HepG2 (cell line): ENCODE results near the gene ZNF155. TPM values are rescaled to one million over a fixed set of nuclear protein-coding genes. Genes with fewer than 3 reads are reported as not detected.

Source experiments
- ATAC-seq: fragments of 200-7000 bp; cut with Tn5 transposase; 3 replicates; pipeline ENCODE4 v1.9.1; 2020; ENCODE audit warnings: mild to moderate bottlenecking, moderate library complexity
- BruUV-seq: library from RNA; stranded (reverse); fragments of 400-500 nt; replicated peaks from 2 replicates; lab custom pipeline; 2021; lab: Mats Ljungman, UMichigan
- CTCF ChIA-PET: fragments of 300-600 bp; formaldehyde crosslinking; extraction: SDS; loops from one replicate; lab custom pipeline; 2021; ENCODE audit warnings: low total read pairs, inconsistent platforms, low intra/inter-chr PET ratio; lab: Yijun Ruan, JAX
- POLR2A ChIA-PET: fragments of 350-600 bp; sonication (Branson Sonifier 250); formaldehyde crosslinking; loops from one replicate; lab custom pipeline; 2020; ENCODE audit warnings: antibody characterized with exemption, inconsistent platforms; lab: Yijun Ruan, JAX
- DNase-seq: peaks from one replicate; pipeline ENCODE4 v3.0.0-alpha.2; 2015; ENCODE audit warnings: low spot score
- FAIRE-seq: peaks from 3 replicates; lab custom pipeline; 2011; peaks lifted over from hg19 to GRCh38; lab: Jason Lieb, UNC
- H2AFZ ChIP-seq: one replicate; pipeline ENCODE4 v1.6.1; 2011; ENCODE audit warnings: low read length, inconsistent platforms
- H3K27ac ChIP-seq: fragments of 300-600 bp; 3 replicates; pipeline ENCODE4 v1.8.0; 2011; ENCODE audit warnings: mixed run types, mild to moderate bottlenecking, mixed read lengths, low read length, inconsistent platforms; ENCODE audit not compliant: insufficient read depth; ENCODE audit errors: extremely low read length
- H3K27me3 ChIP-seq, 2 experiments: fragments of 200-600 bp in 1 of 2; 2 replicates in 1 of 2; 3 replicates in 1 of 2; pipeline versions ENCODE4 v1.6.0 to v1.8.0; 2011; ENCODE audit warnings: low read length in 2 of 2, mild to moderate bottlenecking in 2 of 2, moderate library complexity in 2 of 2, inconsistent platforms in 1 of 2; ENCODE audit not compliant: insufficient read depth in 2 of 2, control insufficient read depth in 1 of 2
- H3K36me3 ChIP-seq, 2 experiments: fragments of 200-600 bp in 1 of 2; replicated peaks in 1 of 2; 2 replicates in 1 of 2; 3 replicates in 1 of 2; pipeline versions ENCODE4 v1.5.1 to v1.8.0; 2011; ENCODE audit warnings: low read length in 2 of 2, inconsistent platforms in 1 of 2; ENCODE audit not compliant: insufficient read depth in 2 of 2, control insufficient read depth in 1 of 2
- H3K4me1 ChIP-seq: 2 replicates; pipeline ENCODE4 v1.5.1; 2012; ENCODE audit warnings: low read length, inconsistent platforms; ENCODE audit not compliant: insufficient read depth
- H3K4me2 ChIP-seq: 2 replicates; pipeline ENCODE4 v1.6.0; 2011; ENCODE audit warnings: low read depth, low read length, inconsistent platforms
- H3K4me3 ChIP-seq, 3 experiments: fragments of 200-600 bp in 1 of 3; sonication (generic), shearing (Covaris generic) in 1 of 3; replicated peaks in 1 of 3; 2 replicates each; pipeline ENCODE4 v1.5.1; 2011 to 2016; ENCODE audit warnings: low read length in 3 of 3, inconsistent platforms in 2 of 3, low read depth in 2 of 3, mild to moderate bottlenecking in 2 of 3, control low read depth in 1 of 3, mixed read lengths in 1 of 3; ENCODE audit not compliant: insufficient read depth in 1 of 3
- H3K79me2 ChIP-seq: one replicate; pipeline ENCODE4 v1.6.1; 2011; ENCODE audit warnings: low read length, inconsistent platforms; ENCODE audit not compliant: insufficient read depth
- H3K9ac ChIP-seq: 2 replicates; pipeline ENCODE4 v1.6.0; 2011; ENCODE audit warnings: mild to moderate bottlenecking, low read depth, low read length, inconsistent platforms; ENCODE audit not compliant: insufficient read depth
- H3K9me3 ChIP-seq: 2 replicates; pipeline ENCODE4 v1.5.1; 2012; ENCODE audit warnings: mild to moderate bottlenecking, low read length
- H4K20me1 ChIP-seq: 2 replicates; pipeline ENCODE4 v1.6.0; 2011; ENCODE audit warnings: inconsistent platforms, mild to moderate bottlenecking, low read length, moderate library complexity; ENCODE audit not compliant: insufficient read depth
- BRD4 ChIP-seq: sonication (generic); formaldehyde crosslinking; IDR thresholded peaks from 2 replicates; pipeline ENCODE4 v1.4.0; 2020; ENCODE audit warnings: missing genetic modification reagents
- CEBPG ChIP-seq: IDR thresholded peaks from 2 replicates; pipeline ENCODE4 v1.6.1; 2016
- HMGA1 ChIP-seq: sonication (generic); formaldehyde crosslinking; conservative IDR thresholded peaks from 2 replicates; pipeline ENCODE4 v1.4.0; 2020; ENCODE audit warnings: missing genetic modification reagents
- MED8 ChIP-seq: sonication (generic); formaldehyde crosslinking; IDR thresholded peaks from 2 replicates; pipeline ENCODE4 v1.8.1; 2023; ENCODE audit warnings: mild to moderate bottlenecking, missing genetic modification reagents; ENCODE audit not compliant: insufficient replicate concordance
- POLR2G ChIP-seq: fragments of 200-400 bp; formaldehyde crosslinking; IDR thresholded peaks from 2 replicates; pipeline ENCODE4 v1.6.1; 2018; ENCODE audit warnings: mild to moderate bottlenecking, low read depth, low read length, moderate library complexity
- RARA ChIP-seq: IDR thresholded peaks from 2 replicates; pipeline ENCODE4 v1.6.1; 2016; ENCODE audit warnings: missing genetic modification reagents, missing compliant biosample characterization
- ZBTB20 ChIP-seq: sonication (generic); formaldehyde crosslinking; IDR thresholded peaks from 2 replicates; pipeline ENCODE4 v1.8.1; 2023; ENCODE audit warnings: missing genetic modification reagents, low read depth, mild to moderate bottlenecking, borderline replicate concordance
- ZBTB39 ChIP-seq: sonication (generic); formaldehyde crosslinking; IDR thresholded peaks from 2 replicates; pipeline ENCODE4 v1.5.0; 2020; ENCODE audit warnings: missing genetic modification reagents
- ZMYM3 ChIP-seq: sonication (generic); formaldehyde crosslinking; IDR thresholded peaks from 2 replicates; pipeline ENCODE4 v1.5.1; 2020; ENCODE audit warnings: mild to moderate bottlenecking, missing genetic modification reagents
- ZNF510 ChIP-seq: sonication (generic); formaldehyde crosslinking; IDR thresholded peaks from 2 replicates; pipeline ENCODE4 v1.4.0; 2020; ENCODE audit warnings: low read depth, mild to moderate bottlenecking, missing genetic modification reagents
- ZNF770 ChIP-seq: sonication (generic); formaldehyde crosslinking; IDR thresholded peaks from 2 replicates; pipeline ENCODE4 v1.5.0; 2020; ENCODE audit warnings: mild to moderate bottlenecking, missing genetic modification reagents
- WGBS: methylation state at CpG from one replicate; pipeline ENCODE4 v1.1.6; 2017; ENCODE audit warnings: low lambda C conversion rate; 5-methylcytosine and 5-hydroxymethylcytosine counted together
- in situ Hi-C: cut with HindIII; loops from 2 replicates; pipeline ENCODE4 v1.10.0; 2017; ENCODE audit warnings: low pct_unique_long_range_greater_than_20kb; ENCODE audit not compliant: extremely low pct_ligation_motif_present
- intact Hi-C: fragments of 100-400 bp; cut with micrococcal nuclease; formaldehyde crosslinking; loops from one replicate; pipeline ENCODE4 v1.10.0; 2022; ENCODE audit not compliant: unreplicated experiment
- polyA plus RNA-seq, 8 experiments: library from polyadenylated mRNA; depleted of rRNA in 3 of 8; stranded (reverse) in 7 of 8; unstranded in 1 of 8; fragments of >200 nt; fragmentation: Illumina TruSeq in 4 of 8; extraction: Trizol in 4 of 8; gene quantifications; 2 replicates each; pipeline versions ENCODE4 v1.2.1 to v1.2.3, GENCODE V29; 2011 to 2016; ENCODE audit warnings: low read depth in 4 of 8, missing spikeins in 1 of 8, mixed read lengths in 1 of 8; ENCODE audit not compliant: insufficient read depth in 1 of 8
- total RNA-seq, 5 experiments: library from RNA; depleted of rRNA; stranded (reverse); fragments of >200 nt; fragmentation: Illumina TruSeq; extraction: Trizol; gene quantifications; 2 replicates each; pipeline ENCODE4 v1.2.3, GENCODE V29; 2016; ENCODE audit warnings: low read depth in 1 of 5

Gene ZNF155
- total and polyA plus RNA-seq, 2 of the 13 experiments (the other 11 are each of a cell fraction or from before 2014, with no cell fraction given), result 2.5 to 3.6 TPM

DNA sequence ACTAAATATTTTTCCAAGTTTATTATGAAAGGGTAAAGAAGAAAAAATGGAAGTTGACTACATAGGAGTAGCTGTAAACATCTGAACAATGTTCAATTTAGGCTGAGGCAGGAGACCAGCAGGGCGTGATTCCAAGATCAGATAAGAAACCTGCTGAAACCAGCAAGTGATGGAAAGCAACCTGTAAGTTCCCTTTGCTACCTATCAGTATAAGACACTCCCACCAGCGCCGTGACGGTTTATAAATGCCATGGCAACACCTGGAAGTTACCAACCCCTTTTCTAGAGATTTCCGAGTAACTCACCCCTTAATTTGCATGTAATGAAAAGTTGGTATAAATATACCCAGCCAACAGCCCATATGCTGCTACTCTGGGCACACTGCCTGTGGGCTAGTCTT is 47.8 kb upstream of the ZNF155 start (continued):
- TF ChIP-seq MED8 (CRISPR knock-in tag) (no peak), ZBTB20 (CRISPR knock-in tag) (no peak), RARA (no peak), ZMYM3 (CRISPR knock-in tag) (no peak), POLR2G (no peak), ZNF770 (CRISPR knock-in tag) (no peak)

DNA sequence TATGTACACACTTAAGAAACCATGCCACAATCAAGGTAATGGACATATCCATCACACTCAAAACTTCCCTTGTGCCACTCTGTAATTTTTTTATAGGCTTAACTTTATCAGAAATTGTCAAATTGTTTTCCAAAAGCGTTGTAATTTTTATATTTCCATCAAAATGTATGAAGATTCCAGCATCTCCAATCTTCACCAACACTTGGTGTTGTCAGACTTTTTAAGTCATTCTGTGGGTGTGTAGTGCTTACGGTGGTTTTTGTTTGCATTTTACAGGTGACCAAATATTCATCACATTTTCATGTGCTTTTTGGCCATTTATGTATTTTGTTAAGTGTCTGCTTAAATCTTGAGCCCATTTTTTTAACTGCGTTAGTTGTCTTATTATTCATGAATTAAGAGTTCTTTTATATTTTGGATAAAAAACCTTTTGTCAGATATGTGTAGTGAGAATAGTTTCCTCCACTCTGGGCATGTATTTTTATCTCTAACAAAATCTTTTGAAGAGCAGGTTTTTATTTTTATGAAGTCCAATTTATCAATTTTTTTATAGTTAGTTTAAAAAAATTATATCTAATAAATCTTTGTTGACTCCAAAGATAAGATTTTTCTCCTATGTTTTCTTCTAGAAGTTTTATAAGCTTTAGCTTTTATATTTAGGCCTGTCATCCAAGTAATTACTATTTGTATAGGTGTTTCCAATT is 44.3 kb upstream of the ZNF155 start:
- Histone ChIP-seq H3K4me3 (no peak overlapping the region), H3K27me3 (no peaks in the 10 kb centered on the region), H3K36me3 (no peaks in the 10 kb centered on the region), H4K20me1 (no peaks in the 10 kb centered on the region), H3K9ac (no peak overlapping the region), H3K27ac (no peak overlapping the region), H3K79me2 (no peaks in the 10 kb centered on the region), H3K4me2 (no peak overlapping the region), H3K9me3 (0 out of 2 replicates have a peak, but pooled peaks cover 6% of the 10 kb centered on the region), H2AFZ (no peak overlapping the region), H3K4me1 (no peaks in the 10 kb centered on the region)
- POLR2A ChIA-PET, result no interaction called here
- FAIRE-seq (no peak), DNase-seq (no peak), ATAC-seq (no peak)
- intact Hi-C loops, result loop anchor here (10.0 kb wide), 1 partner anchor 115 kb away; the partner anchor contains the start of gene ZNF283
- CTCF ChIA-PET, result no interaction called here
- in situ Hi-C loops, result no loop called here
- TF ChIP-seq CEBPG (CRISPR knock-in tag), result no peak
- TF ChIP-seq HMGA1 (CRISPR knock-in tag), result no peak
- no peak for TF ChIP-seq ZNF510
- TF ChIP-seq ZBTB39 (CRISPR knock-in tag), result no peak
- TF ChIP-seq BRD4, result no peak
- 8% methylated on average over 3 of the region's 3 CpGs for WGBS
- no TSS peak for BruUV-seq
